OCI-LY7 (cell line): ENCODE results near the gene FAM185A. TPM values are rescaled to one million over a fixed set of nuclear protein-coding genes. Genes with fewer than 3 reads are reported as not detected.
"Not testable (repeated sequence)": the region's sequence is repeated elsewhere in the genome, so short reads cannot be mapped to it uniquely, and the experiment has no call there.

Experiments
- BruUV-seq: library from RNA; stranded (reverse); fragments of 400-500 nt; replicated peaks from 2 replicates; lab custom pipeline; 2021; lab: Mats Ljungman, UMichigan
- CTCF ChIA-PET: fragments of 300-600 bp; sonication (Branson Sonifier 250); formaldehyde crosslinking; loops from one replicate; lab custom pipeline; 2022; ENCODE audit warnings: antibody characterized with exemption; ENCODE audit not compliant: unreplicated experiment; lab: Charles Lee
- POLR2A ChIA-PET: fragments of 300-600 bp; sonication (Branson Sonifier 250); formaldehyde crosslinking; loops from one replicate; lab custom pipeline; 2022; ENCODE audit warnings: antibody characterized with exemption; lab: Charles Lee
- DNase-seq: peaks from one replicate; pipeline ENCODE4 v3.0.0-alpha.2; 2015; ENCODE audit warnings: low spot score
- H2AFZ ChIP-seq: fragments of 200-600 bp; sonication (generic), shearing (Covaris generic); 2 replicates; pipeline ENCODE4 v1.6.1; 2014; ENCODE audit warnings: mild to moderate bottlenecking, antibody characterized with exemption, low read length, moderate library complexity
- H3K27ac ChIP-seq: fragments of 200-600 bp; sonication (generic); 2 replicates; pipeline ENCODE4 v1.5.1; 2014; ENCODE audit warnings: mixed run types, low read depth, mild to moderate bottlenecking, moderate library complexity, low read length, inconsistent platforms; ENCODE audit not compliant: poor library complexity, severe bottlenecking
- H3K36me3 ChIP-seq: fragments of 200-600 bp; sonication (generic); 2 replicates; pipeline ENCODE4 v1.6.1; 2014; ENCODE audit warnings: mild to moderate bottlenecking, antibody characterized with exemption, low read length, moderate library complexity, mixed read lengths; ENCODE audit not compliant: insufficient read depth
- H3K4me1 ChIP-seq: fragments of 200-600 bp; sonication (generic); 2 replicates; pipeline ENCODE4 v1.5.1; 2014; ENCODE audit warnings: mild to moderate bottlenecking, low read length; ENCODE audit not compliant: insufficient read depth, poor library complexity, severe bottlenecking
- H3K4me2 ChIP-seq: fragments of 200-600 bp; sonication (generic); 2 replicates; pipeline ENCODE4 v1.6.1; 2014; ENCODE audit warnings: mild to moderate bottlenecking, low read length
- H3K4me3 ChIP-seq: fragments of 200-600 bp; sonication (generic); 2 replicates; pipeline ENCODE4 v1.5.1; 2014; ENCODE audit warnings: mild to moderate bottlenecking, low read depth, low read length; ENCODE audit not compliant: poor library complexity, severe bottlenecking
- H3K79me2 ChIP-seq: fragments of 200-600 bp; sonication (generic); 2 replicates; pipeline ENCODE4 v1.6.1; 2016; ENCODE audit warnings: low read depth, mild to moderate bottlenecking, low read length, moderate library complexity, mixed read lengths; ENCODE audit not compliant: insufficient read depth
- H3K9me2 ChIP-seq: fragments of 200-600 bp; sonication (generic); 2 replicates; pipeline ENCODE4 v1.6.1; 2016; ENCODE audit warnings: mild to moderate bottlenecking, low read length, mixed read lengths; ENCODE audit not compliant: insufficient read depth
- H3K9me3 ChIP-seq: fragments of 200-600 bp; sonication (generic); 2 replicates; pipeline ENCODE4 v1.6.1; 2014; ENCODE audit warnings: mild to moderate bottlenecking, mixed run types, low read length, mixed read lengths
- H4K20me1 ChIP-seq: fragments of 200-600 bp; sonication (generic); 2 replicates; pipeline ENCODE4 v1.6.1; 2014; ENCODE audit warnings: mild to moderate bottlenecking, antibody characterized with exemption, low read length, moderate library complexity, mixed read lengths; ENCODE audit not compliant: insufficient read depth
- intact Hi-C: fragments of 100-400 bp; cut with micrococcal nuclease; formaldehyde crosslinking; loops from one replicate; pipeline ENCODE4 v1.10.0; 2022; ENCODE audit not compliant: unreplicated experiment
- total RNA-seq, 2 experiments: library from RNA; depleted of rRNA in 1 of 2; stranded (reverse); fragments of >200 nt in 1 of 2; shearing (Covaris generic) in 1 of 2; gene quantifications; 2 replicates each; pipeline ENCODE4 v1.2.3, GENCODE V29; 2014 to 2022

The FAM185A gene
- total RNA-seq, 2 experiments from 2014 or later: 10.3 to 10.4 TPM

DNA sequence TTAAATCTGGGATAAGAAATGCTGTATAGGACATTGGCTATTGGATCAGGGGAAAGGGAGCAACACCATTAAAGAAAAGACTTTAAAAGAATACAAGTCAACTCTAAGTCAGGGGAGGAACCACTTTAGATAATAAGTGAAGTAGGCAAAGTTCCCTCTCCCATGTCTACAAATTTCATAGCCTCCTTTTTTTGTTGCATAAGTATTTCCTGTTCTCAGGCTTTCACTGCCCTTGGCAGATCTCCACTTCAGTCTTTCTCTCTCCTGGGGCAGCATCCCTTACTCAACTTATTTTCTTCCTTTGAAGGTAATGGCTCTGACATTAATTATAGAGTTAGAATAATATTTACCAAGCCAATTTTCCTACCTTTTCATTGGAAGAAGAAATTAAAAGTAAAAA lies 30.3 kb upstream of the FAM185A start:
- H4K20me1 ChIP-seq, H3K79me2 ChIP-seq, H3K4me2 ChIP-seq, CTCF ChIA-PET, H3K36me3 ChIP-seq, H3K9me3 ChIP-seq, H3K4me1 ChIP-seq, H2AFZ ChIP-seq, POLR2A ChIA-PET, H3K9me2 ChIP-seq, H3K27ac ChIP-seq, BruUV-seq, intact Hi-C loops, DNase-seq, H3K4me3 ChIP-seq: not testable (repeated sequence)

DNA sequence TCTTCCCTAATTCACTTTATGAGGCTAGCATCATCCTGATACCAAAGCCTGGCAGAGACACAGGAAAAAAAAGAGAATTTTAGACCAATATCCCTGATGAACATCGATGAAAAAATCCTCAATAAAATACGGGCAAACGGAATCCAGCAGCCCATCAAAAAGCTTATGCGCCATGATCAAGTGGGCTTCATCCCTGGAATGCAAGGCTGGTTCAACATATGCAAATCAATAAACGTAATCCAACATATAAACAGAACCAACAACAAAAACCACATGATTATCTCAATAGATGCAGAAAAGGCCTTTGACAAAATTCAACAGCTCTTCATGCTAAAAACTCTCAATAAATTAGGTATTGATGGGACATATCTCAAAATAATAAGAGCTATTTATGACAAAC lies 22.6 kb upstream of the FAM185A start:
- H2AFZ ChIP-seq, H3K36me3 ChIP-seq, H3K4me1 ChIP-seq, intact Hi-C loops, DNase-seq, H3K4me3 ChIP-seq, H3K9me2 ChIP-seq, POLR2A ChIA-PET, H3K4me2 ChIP-seq, H3K27ac ChIP-seq, BruUV-seq, H3K79me2 ChIP-seq, H4K20me1 ChIP-seq, CTCF ChIA-PET, H3K9me3 ChIP-seq: not testable (repeated sequence)

DNA sequence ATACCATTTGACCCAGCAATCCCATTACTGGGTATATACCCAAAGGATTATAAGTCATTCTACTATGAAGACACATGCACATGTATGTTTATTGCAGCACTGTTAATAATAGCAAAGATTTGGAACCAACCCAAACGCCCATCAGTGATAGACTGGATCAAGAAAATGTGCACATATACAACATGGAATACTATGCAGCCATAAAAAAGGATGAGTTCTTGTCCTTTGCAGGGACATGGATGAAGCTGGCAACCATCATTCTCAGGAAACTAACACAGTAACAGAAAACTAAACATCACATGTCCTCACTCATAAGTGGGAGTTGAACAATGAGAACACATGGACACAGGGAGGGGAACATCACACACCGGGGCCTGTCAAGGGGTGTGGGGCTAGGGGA lies 19.1 kb upstream of the FAM185A start:
- DNase-seq, BruUV-seq, H3K4me1 ChIP-seq, H3K9me3 ChIP-seq, H3K4me2 ChIP-seq, H3K79me2 ChIP-seq, H3K4me3 ChIP-seq, CTCF ChIA-PET, H4K20me1 ChIP-seq, intact Hi-C loops, H3K27ac ChIP-seq, H3K36me3 ChIP-seq, H3K9me2 ChIP-seq, POLR2A ChIA-PET, H2AFZ ChIP-seq: not testable (repeated sequence)

DNA sequence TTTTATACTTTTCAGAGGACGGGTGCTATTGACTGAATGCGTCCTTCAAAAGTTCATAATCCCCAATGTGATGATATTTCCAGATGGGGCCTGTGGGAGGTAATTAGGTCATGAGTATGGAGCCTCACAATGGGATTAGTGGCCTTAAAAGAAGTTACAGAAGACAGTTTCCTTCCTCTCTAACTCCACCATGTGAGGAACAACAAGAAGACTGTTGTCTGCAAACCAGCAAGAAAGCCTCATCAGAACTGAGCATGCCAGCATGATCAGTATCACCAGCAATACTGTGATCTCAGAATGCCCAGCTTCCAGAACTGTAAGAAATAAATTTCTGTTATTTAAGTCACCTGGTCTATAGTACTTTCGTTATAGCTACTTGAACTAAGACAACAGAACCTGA lies 18.4 kb upstream of the FAM185A start:
- H2AFZ ChIP-seq, H3K4me3 ChIP-seq, CTCF ChIA-PET, H4K20me1 ChIP-seq, intact Hi-C loops, H3K9me2 ChIP-seq, H3K4me1 ChIP-seq, H3K79me2 ChIP-seq, H3K9me3 ChIP-seq, H3K27ac ChIP-seq, H3K4me2 ChIP-seq, DNase-seq, POLR2A ChIA-PET, H3K36me3 ChIP-seq, BruUV-seq: not testable (repeated sequence)

DNA sequence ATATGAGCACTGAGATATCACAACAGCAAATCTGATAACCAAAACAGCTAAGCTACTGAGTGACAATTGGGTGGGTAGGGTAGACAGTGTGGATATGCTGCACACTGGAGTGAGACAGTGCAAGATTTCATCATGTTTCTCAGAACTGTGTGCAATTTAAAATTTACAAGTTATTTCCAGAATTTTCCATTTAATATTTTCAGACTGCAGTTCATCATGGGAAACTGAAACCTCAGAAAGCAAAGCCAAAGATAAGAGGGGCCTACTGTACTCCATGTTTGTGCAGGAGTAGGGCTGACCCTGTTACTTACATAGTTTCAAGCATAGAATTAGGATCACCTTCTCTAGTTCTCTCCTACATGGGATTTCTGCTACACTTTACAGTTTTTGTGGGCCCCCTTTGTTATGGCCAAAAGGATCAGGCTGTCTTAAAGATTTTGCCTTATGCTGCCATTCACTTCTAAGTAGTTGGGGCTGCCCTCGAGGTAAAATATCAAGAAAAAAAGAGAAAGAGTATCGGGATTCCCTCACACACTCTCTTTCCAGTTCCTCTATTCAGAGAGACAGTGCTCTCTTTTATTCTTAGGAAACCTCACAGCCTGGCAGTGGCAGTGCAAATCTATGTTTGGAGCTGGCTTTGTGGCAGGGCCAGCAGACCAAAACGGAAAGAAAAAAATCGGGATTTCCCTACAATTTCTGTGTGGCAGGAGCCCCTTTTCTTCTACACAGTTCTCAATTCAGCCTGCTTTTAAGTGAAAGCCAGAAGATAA lies 6.6 kb upstream of the FAM185A start:
- H2AFZ ChIP-seq, DNase-seq: not testable (repeated sequence)

DNA sequence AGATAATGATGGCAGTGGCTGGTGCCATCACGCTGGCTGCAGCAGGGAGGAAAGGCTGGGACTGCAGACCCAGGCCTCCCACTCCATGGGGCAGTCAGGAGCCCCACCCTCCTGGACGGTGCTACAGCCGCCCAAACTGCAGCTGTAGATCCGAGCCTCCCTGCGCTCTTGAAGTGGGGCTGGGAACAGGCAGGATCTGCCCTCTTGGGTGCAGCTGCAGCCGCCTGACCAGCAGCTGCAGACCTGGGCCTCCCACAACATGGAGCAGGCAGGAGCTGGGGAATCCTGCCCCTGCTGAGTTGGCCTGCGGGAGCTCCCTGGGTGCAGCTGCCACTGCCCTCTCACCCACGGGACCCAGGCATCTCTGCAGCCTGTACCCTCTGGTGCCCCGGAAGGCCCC lies 4.9 kb upstream of the FAM185A start:
- H3K9me3 ChIP-seq, H3K9me2 ChIP-seq, H2AFZ ChIP-seq, CTCF ChIA-PET, DNase-seq, H3K36me3 ChIP-seq, H3K4me1 ChIP-seq, H3K4me3 ChIP-seq, H3K4me2 ChIP-seq, BruUV-seq, intact Hi-C loops, H4K20me1 ChIP-seq, H3K79me2 ChIP-seq, H3K27ac ChIP-seq: not testable (repeated sequence)
- POLR2A ChIA-PET: interaction anchor here (0.7 kb wide), 1 partner anchor 20 kb away, joined by 3 read pairs; no protein-coding TSS in a partner anchor

More for the DNA sequence above, 6.6 kb upstream of the FAM185A start:
- CTCF ChIA-PET, H3K4me3 ChIP-seq, BruUV-seq, H3K36me3 ChIP-seq, H4K20me1 ChIP-seq, H3K79me2 ChIP-seq, POLR2A ChIA-PET, intact Hi-C loops, H3K9me3 ChIP-seq, H3K4me1 ChIP-seq, H3K9me2 ChIP-seq, H3K4me2 ChIP-seq, H3K27ac ChIP-seq: not testable (repeated sequence)
